GM12874 (cell line): ENCODE measurements around the gene RILP.

Experiments
- CTCF ChIP-seq: IDR thresholded peaks from 2 replicates; pipeline ENCODE4 v1.5.1; 2011; ENCODE audit warnings: low read depth, mild to moderate bottlenecking, control low read depth, low read length, moderate library complexity; ENCODE audit not compliant: insufficient read depth

RILP gene

GRCh38 chr17:1639549-1640180, 10.0 kb downstream of the RILP start:
- TF ChIP-seq CTCF = no peak

- TF ChIP-seq CTCF = no peak
Measured at GRCh38 chr17:1638624-1639300, 10.9 kb downstream of the RILP start.

DNA sequence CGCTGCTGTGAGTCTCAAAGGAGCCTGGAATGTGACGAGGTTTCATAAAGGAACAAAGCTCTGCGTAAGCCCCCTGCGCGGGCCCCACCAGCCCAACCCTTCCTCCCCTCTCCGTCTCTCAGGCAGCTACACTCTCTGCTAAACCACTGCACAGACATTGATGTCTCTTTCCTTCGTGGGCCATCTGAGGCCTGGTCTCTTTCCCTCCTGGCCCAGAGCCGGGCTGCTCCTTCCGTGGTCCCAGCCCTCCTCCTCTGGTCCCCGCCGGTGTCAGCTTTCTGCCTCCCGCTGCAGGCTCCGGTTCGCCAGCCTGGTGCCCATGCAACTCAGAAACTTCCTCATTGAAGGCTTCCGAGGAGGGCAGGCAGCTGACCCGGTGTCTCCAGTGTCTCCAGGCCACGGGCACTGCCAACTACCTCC, 11.5 kb downstream of the RILP start:
- no peak for TF ChIP-seq CTCF

DNA sequence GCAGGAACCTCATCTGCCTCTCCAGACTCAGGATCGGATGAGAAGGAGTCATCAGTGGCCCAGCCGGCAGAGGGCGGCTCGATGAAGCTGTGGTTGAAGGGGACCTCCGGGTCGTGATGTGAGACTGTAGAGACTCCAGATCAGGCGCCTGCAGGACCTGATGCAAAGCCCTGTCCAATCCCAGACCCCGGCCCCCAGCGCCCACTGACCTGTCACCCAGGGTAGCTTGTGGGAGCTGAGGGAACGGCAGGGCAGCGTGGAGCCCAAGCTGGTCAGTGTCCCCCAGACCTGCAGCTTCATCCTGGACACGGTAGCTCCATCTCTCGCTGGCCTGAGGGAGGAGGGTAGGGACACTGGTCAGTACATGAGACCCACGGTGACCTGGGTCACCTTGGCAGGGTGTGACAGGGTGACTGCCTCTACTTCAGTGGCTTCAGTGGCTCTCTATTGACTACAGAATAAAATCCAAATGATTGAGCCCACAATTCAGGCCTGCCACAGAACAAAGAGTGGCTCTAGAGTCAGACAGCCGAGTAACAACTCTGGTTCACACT, 12.9 kb downstream of the RILP start:
- TF ChIP-seq CTCF = no peak

DNA sequence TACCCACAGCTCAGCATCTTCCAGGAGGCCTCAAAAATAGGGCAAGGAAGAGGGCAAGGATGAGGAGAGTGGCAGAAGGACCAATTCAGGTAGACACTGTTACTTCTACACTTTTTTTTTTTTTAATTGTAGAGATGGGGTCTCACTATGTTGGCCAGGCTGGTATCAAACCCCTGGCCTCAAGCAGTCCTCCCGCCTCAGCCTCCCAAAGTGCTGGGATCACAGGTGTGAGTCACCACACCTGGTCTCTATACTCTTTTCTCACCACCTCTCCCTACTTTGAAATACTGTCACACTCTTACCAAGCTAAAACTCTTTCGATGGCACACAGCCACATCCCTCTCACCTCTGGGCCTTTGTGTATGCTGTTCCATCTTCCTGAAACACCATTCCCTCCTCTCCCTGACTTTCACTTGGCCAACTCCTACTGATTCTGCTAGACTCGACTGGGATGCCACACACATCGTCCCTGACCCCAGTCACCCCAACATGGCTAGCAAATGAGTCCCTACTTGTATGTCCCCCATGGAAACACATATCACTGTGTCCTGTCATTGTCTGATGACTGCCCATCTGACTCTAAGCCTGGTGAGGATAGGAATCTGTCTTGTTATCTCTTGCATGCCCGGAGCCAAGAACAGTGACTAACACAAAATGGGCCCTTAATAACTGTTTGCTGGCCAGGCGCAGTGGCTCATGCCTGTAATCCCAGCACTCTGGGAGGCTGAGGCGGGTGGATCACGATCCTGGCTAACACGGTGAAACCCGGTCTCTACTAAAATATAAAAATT, 13.8 kb downstream of the RILP start:
- TF ChIP-seq CTCF = no peak

- TF ChIP-seq CTCF = no peak
Measured at GRCh38 chr17:1634841-1635650, 14.6 kb downstream of the RILP start.
